HepG2 (cell line): ENCODE data around the gene CHMP1B.
A peak's percentile ranks its signal among the peaks of the same experiment; 100 is the strongest.

Experiments used
- CEBPB ChIP-seq: IDR thresholded peaks from 2 replicates; pipeline ENCODE4 v1.6.1; 2011; ENCODE audit warnings: low read depth, low read length, improper control_type of control experiment, borderline replicate concordance
- MZF1 ChIP-seq: sonication (generic); formaldehyde crosslinking; IDR thresholded peaks from 2 replicates; pipeline ENCODE4 v1.8.1; 2023; ENCODE audit warnings: mild to moderate bottlenecking, missing genetic modification reagents, borderline replicate concordance
- RELA ChIP-seq: sonication (generic); formaldehyde crosslinking; IDR thresholded peaks from 2 replicates; pipeline ENCODE4 v1.4.0; 2020; ENCODE audit warnings: missing genetic modification reagents
- SMAD1 ChIP-seq: sonication (generic); formaldehyde crosslinking; IDR thresholded peaks from 2 replicates; pipeline ENCODE4 v1.4.0; 2020; ENCODE audit warnings: missing genetic modification reagents, low read depth, mild to moderate bottlenecking, borderline replicate concordance
- SMAD3 ChIP-seq: sonication (generic); formaldehyde crosslinking; IDR thresholded peaks from 2 replicates; pipeline ENCODE4 v1.4.0; 2020; ENCODE audit warnings: missing genetic modification reagents
- SP4 ChIP-seq: sonication (generic); formaldehyde crosslinking; IDR thresholded peaks from 2 replicates; pipeline ENCODE4 v1.8.1; 2023; ENCODE audit warnings: mild to moderate bottlenecking, missing genetic modification reagents
- ZNF326 ChIP-seq: sonication (generic); formaldehyde crosslinking; IDR thresholded peaks from 2 replicates; pipeline ENCODE4 v1.4.0; 2020; ENCODE audit warnings: missing genetic modification reagents, borderline replicate concordance
- ZNF577 ChIP-seq: sonication (generic); formaldehyde crosslinking; IDR thresholded peaks from 2 replicates; pipeline ENCODE4 v1.4.0; 2020; ENCODE audit warnings: mild to moderate bottlenecking, low read depth, missing genetic modification reagents, borderline replicate concordance
- TF ChIP-seq, protein P1 (sequence below): sonication (generic); formaldehyde crosslinking; IDR thresholded peaks from 2 replicates; pipeline ENCODE4 v1.5.0; 2020; ENCODE audit warnings: mild to moderate bottlenecking, missing genetic modification reagents, moderate library complexity
- TF ChIP-seq, protein P2 (sequence below): sonication (generic); formaldehyde crosslinking; IDR thresholded peaks from 2 replicates; pipeline ENCODE4 v1.4.0; 2020; ENCODE audit warnings: missing genetic modification reagents
- TF ChIP-seq, protein P3 (sequence below): conservative IDR thresholded peaks from 2 replicates; pipeline ENCODE4 v1.6.1; 2018; ENCODE audit warnings: missing genetic modification reagents

DNA sequence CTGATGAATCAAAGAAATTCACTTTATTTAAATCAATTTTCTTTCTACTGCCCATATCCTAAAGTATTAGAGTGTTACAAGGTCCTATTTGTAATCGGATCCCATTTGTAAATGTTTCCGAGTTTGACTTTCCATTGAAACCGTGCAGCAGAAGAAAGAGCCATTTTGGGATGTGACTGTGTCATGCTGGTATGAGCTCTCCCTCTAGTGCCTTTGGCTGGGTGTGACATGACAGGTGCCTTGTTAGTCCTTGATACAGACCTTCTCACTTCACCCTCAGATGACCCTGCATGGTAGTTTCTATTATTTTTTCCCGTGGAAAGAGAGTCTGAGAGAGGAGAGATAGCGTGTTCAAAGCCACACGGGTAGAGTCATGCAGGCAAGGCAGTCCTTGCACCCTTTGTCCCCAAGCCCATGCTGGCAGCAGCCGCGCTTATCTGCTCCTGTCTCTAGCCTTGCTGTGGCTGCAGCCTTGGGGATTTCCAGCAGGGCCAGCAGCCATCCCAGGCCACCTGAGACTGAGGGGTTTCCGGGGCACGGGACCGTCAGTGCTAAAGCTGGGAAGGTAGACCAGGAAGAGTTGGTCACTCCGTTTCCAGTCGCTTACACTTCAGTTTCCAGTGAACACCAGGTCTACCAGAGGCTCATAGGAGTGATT, 21.4 kb downstream of the CHMP1B start:
- TF ChIP-seq ZNF326 (CRISPR knock-in tag) (no peak), RELA (no peak), SMAD3 (CRISPR knock-in tag) (no peak), SP4 (no peak), CEBPB (no peak), MZF1 (CRISPR knock-in tag) (no peak), ZNF577 (no peak), SMAD1 (CRISPR knock-in tag) (no peak)
- TF ChIP-seq, protein P1, sequence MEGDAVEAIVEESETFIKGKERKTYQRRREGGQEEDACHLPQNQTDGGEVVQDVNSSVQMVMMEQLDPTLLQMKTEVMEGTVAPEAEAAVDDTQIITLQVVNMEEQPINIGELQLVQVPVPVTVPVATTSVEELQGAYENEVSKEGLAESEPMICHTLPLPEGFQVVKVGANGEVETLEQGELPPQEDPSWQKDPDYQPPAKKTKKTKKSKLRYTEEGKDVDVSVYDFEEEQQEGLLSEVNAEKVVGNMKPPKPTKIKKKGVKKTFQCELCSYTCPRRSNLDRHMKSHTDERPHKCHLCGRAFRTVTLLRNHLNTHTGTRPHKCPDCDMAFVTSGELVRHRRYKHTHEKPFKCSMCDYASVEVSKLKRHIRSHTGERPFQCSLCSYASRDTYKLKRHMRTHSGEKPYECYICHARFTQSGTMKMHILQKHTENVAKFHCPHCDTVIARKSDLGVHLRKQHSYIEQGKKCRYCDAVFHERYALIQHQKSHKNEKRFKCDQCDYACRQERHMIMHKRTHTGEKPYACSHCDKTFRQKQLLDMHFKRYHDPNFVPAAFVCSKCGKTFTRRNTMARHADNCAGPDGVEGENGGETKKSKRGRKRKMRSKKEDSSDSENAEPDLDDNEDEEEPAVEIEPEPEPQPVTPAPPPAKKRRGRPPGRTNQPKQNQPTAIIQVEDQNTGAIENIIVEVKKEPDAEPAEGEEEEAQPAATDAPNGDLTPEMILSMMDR (CRISPR knock-in tag): peak; percentile 88
- TF ChIP-seq, protein P2, sequence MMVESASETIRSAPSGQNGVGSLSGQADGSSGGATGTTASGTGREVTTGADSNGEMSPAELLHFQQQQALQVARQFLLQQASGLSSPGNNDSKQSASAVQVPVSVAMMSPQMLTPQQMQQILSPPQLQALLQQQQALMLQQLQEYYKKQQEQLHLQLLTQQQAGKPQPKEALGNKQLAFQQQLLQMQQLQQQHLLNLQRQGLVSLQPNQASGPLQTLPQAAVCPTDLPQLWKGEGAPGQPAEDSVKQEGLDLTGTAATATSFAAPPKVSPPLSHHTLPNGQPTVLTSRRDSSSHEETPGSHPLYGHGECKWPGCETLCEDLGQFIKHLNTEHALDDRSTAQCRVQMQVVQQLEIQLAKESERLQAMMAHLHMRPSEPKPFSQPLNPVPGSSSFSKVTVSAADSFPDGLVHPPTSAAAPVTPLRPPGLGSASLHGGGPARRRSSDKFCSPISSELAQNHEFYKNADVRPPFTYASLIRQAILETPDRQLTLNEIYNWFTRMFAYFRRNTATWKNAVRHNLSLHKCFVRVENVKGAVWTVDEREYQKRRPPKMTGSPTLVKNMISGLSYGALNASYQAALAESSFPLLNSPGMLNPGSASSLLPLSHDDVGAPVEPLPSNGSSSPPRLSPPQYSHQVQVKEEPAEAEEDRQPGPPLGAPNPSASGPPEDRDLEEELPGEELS (CRISPR knock-in tag): no peak
- TF ChIP-seq, protein P3, sequence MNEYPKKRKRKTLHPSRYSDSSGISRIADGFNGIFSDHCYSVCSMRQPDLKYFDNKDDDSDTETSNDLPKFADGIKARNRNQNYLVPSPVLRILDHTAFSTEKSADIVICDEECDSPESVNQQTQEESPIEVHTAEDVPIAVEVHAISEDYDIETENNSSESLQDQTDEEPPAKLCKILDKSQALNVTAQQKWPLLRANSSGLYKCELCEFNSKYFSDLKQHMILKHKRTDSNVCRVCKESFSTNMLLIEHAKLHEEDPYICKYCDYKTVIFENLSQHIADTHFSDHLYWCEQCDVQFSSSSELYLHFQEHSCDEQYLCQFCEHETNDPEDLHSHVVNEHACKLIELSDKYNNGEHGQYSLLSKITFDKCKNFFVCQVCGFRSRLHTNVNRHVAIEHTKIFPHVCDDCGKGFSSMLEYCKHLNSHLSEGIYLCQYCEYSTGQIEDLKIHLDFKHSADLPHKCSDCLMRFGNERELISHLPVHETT (CRISPR knock-in tag): no peak
